Gastrocnemius medialis (tissue), 4 donors: ENCODE data around the gene TRIM63. TPM values are rescaled to one million over a fixed set of nuclear protein-coding genes. Genes with fewer than 3 reads are reported as not detected.
A peak's percentile ranks its signal among the peaks of the same experiment; 100 is the strongest.

ENCODE experiments used
- ATAC-seq, 2 donors: fragments of 150-250 bp; one replicate each; pipeline ENCODE4 v1.9.1; 2016
- DNase-seq, 2 donors: peaks; one replicate each; pipeline ENCODE4 v3.0.0-alpha.2; 2019
- H3K27ac ChIP-seq, 4 donors: fragments of 200-600 bp; sonication (generic); 1 replicate in 1 of 4; 2 replicates in 3 of 4; pipeline ENCODE4 v1.5.1; 2016 to 2018; ENCODE audit warnings: mild to moderate bottlenecking in 2 of 4, moderate library complexity in 1 of 4
- H3K27me3 ChIP-seq, 3 donors: fragments of 200-600 bp; sonication (generic) in 2 of 3; 1 replicate in 1 of 3; 2 replicates in 2 of 3; pipeline versions ENCODE4 v1.5.1 to v1.6.0; 2016 to 2019; ENCODE audit warnings: mild to moderate bottlenecking in 1 of 3, moderate library complexity in 1 of 3
- H3K36me3 ChIP-seq, 2 donors: fragments of 200-600 bp; sonication (generic) in 1 of 2; one replicate each; pipeline ENCODE4 v1.5.1; 2017 to 2018
- H3K4me1 ChIP-seq, 2 donors: fragments of 200-600 bp; sonication (generic) in 1 of 2; one replicate each; pipeline ENCODE4 v1.5.1; 2016 to 2017; ENCODE audit warnings: mild to moderate bottlenecking in 2 of 2
- H3K4me3 ChIP-seq, 4 donors: fragments of 200-600 bp; sonication (generic) in 3 of 4; 1 replicate in 1 of 4; 2 replicates in 3 of 4; pipeline ENCODE4 v1.5.1; 2016 to 2019; ENCODE audit warnings: mild to moderate bottlenecking in 2 of 4
- H3K9me3 ChIP-seq, 3 donors: fragments of 200-600 bp; sonication (generic) in 2 of 3; 1 replicate in 1 of 3; 2 replicates in 2 of 3; pipeline ENCODE4 v1.5.1; 2016 to 2019
- CTCF ChIP-seq, 5 experiments: fragments of 450-650 bp in 3 of 5; fragments of 200-600 bp in 2 of 5; sonication (generic) in 2 of 5; IDR thresholded peaks in 4 of 5; conservative IDR thresholded peaks in 1 of 5; 1 replicate in 4 of 5; 2 replicates in 1 of 5; pipeline ENCODE4 v1.5.1; 2016 to 2019; ENCODE audit warnings: antibody characterized with exemption in 5 of 5, mild to moderate bottlenecking in 3 of 5, moderate library complexity in 3 of 5
- POLR2A ChIP-seq, 2 donors: fragments of 450-650 bp; IDR thresholded peaks; one replicate each; pipeline ENCODE4 v1.6.1; 2017; ENCODE audit warnings: antibody characterized with exemption in 2 of 2, mild to moderate bottlenecking in 2 of 2, moderate library complexity in 2 of 2
- in situ Hi-C, 4 donors: fragments of 200-750 bp; cut with MboI; loops; one replicate each; pipeline versions ENCODE4 v1.15.0 to v1.8.0; 2017; ENCODE audit warnings: low sequenced_read_pairs in 4 of 4
- intact Hi-C: fragments of 100-400 bp; cut with DNase I; formaldehyde crosslinking; loops from one replicate; pipeline ENCODE4 v1.15.1; 2023; ENCODE audit warnings: low total_unique reads
- total RNA-seq, 4 donors: library from RNA; depleted of rRNA; stranded (reverse); fragments of >200 nt; gene quantifications; one replicate each; pipeline versions ENCODE4 v1.1.0 to v1.2.3, GENCODE V29; 2016

TRIM63 gene
- total RNA-seq, 4 donors from 2014 or later: 1,040 to 4,298 (median 2,203) TPM

- TF ChIP-seq CTCF (IDR thresholded peaks at IDR 0.05 in 4 of 5, conservative IDR thresholded peaks at IDR 0.05 in 1 of 5) (no peak), POLR2A (IDR thresholded peaks at IDR 0.05) (peak in 1 of 2 donors; percentile 37)
- in situ Hi-C loops: no loop called here
- H3K27me3 ChIP-seq: no peaks in the 10 kb centered on the region
- no peaks in the 10 kb centered on the region for H3K9me3 ChIP-seq
- no peak overlapping the region for H3K4me3 ChIP-seq
- DNase-seq (no peak), ATAC-seq (peak; percentile 4 to 5)
- intact Hi-C loops: no loop called here
- H3K4me1 ChIP-seq: no peaks in the 10 kb centered on the region
- peaks cover 0 to 81% of the 10 kb centered on the region in 2 donors for H3K36me3 ChIP-seq
- peak overlapping the region; percentile 88 to 96 (median 94) for H3K27ac ChIP-seq
These were observed 12.4 kb downstream of the TRIM63 start for GRCh38 chr1:26055041-26055440.

- intact Hi-C loops: no loop called here
- no peak for TF ChIP-seq CTCF (IDR thresholded peaks at IDR 0.05 in 4 of 5, conservative IDR thresholded peaks at IDR 0.05 in 1 of 5)
- peak; percentile 18 to 66 for TF ChIP-seq POLR2A (IDR thresholded peaks at IDR 0.05)
- H3K27me3 ChIP-seq: no peaks in the 10 kb centered on the region
- H3K27ac ChIP-seq: peak overlapping the region; percentile 88 to 96 (median 94)
- no peaks in the 10 kb centered on the region for H3K4me1 ChIP-seq
- H3K9me3 ChIP-seq: no peaks in the 10 kb centered on the region
- DNase-seq (no peak), ATAC-seq (no peak)
- no peak overlapping the region for H3K4me3 ChIP-seq
- peaks cover 0 to 70% of the 10 kb centered on the region in 2 donors for H3K36me3 ChIP-seq
- in situ Hi-C loops: no loop called here
These were observed 13.5 kb downstream of the TRIM63 start for GRCh38 chr1:26053718-26054560.

- in situ Hi-C loops: no loop called here
- H3K9me3 ChIP-seq: no peaks in the 10 kb centered on the region
- peaks cover 0 to 3% (median 0%) of the 10 kb centered on the region in 3 donors for H3K27me3 ChIP-seq
- peaks cover 0 to 34% of the 10 kb centered on the region in 2 donors for H3K36me3 ChIP-seq
- DNase-seq (peak; percentile 44 to 56), ATAC-seq (peak; percentile 9)
- H3K4me1 ChIP-seq: peaks cover 12 to 14% of the 10 kb centered on the region in 2 donors
- no peak overlapping the region for H3K4me3 ChIP-seq
- H3K27ac ChIP-seq: peak overlapping the region; percentile 88 to 96 (median 94)
- intact Hi-C loops: no loop called here
- TF ChIP-seq CTCF (IDR thresholded peaks at IDR 0.05 in 4 of 5, conservative IDR thresholded peaks at IDR 0.05 in 1 of 5): no peak
- peak in 1 of 2 donors; percentile 35 for TF ChIP-seq POLR2A (IDR thresholded peaks at IDR 0.05)
These were observed 17.2 kb downstream of the TRIM63 start for GRCh38 chr1:26050248-26050640.

- Histone ChIP-seq H3K36me3 (peaks cover 0 to 29% of the 10 kb centered on the region in 2 donors), H3K4me1 (peaks cover 14% of the 10 kb centered on the region in 2 donors), H3K27me3 (peaks cover 0 to 6% (median 0%) of the 10 kb centered on the region in 3 donors), H3K9me3 (no peaks in the 10 kb centered on the region), H3K4me3 (no peak overlapping the region), H3K27ac (peak overlapping the region; percentile 88 to 96 (median 94))
- no peak for TF ChIP-seq CTCF (IDR thresholded peaks at IDR 0.05 in 4 of 5, conservative IDR thresholded peaks at IDR 0.05 in 1 of 5)
- peak; percentile 38 to 53 for TF ChIP-seq POLR2A (IDR thresholded peaks at IDR 0.05)
- in situ Hi-C loops: loop anchor here in 1 of 4 donors (25.0 kb wide), 1 partner anchor 113 kb away; the partner anchor contains the start of genes C1orf232, FAM110D, ZNF593 and ZNF593OS
- ATAC-seq (peak; percentile 25 to 59), DNase-seq (peak; percentile 86 to 91)
- intact Hi-C loops: no loop called here
These were observed 17.7 kb downstream of the TRIM63 start for GRCh38 chr1:26049531-26050247.
